GM12872 (cell line): ENCODE results near the gene PEPD.

Source experiments
- CTCF ChIP-seq: IDR thresholded peaks from 3 replicates; pipeline ENCODE4 v1.5.1; 2011; ENCODE audit warnings: low read depth, mild to moderate bottlenecking, low read length, moderate library complexity; ENCODE audit not compliant: insufficient read depth

PEPD gene

GRCh38 chr19:33401683-33402420, 119.7 kb downstream of the PEPD start:
- no peak for TF ChIP-seq CTCF

- no peak for TF ChIP-seq CTCF
Observed at GRCh38 chr19:33400856-33401682, 120.5 kb downstream of the PEPD start.

DNA sequence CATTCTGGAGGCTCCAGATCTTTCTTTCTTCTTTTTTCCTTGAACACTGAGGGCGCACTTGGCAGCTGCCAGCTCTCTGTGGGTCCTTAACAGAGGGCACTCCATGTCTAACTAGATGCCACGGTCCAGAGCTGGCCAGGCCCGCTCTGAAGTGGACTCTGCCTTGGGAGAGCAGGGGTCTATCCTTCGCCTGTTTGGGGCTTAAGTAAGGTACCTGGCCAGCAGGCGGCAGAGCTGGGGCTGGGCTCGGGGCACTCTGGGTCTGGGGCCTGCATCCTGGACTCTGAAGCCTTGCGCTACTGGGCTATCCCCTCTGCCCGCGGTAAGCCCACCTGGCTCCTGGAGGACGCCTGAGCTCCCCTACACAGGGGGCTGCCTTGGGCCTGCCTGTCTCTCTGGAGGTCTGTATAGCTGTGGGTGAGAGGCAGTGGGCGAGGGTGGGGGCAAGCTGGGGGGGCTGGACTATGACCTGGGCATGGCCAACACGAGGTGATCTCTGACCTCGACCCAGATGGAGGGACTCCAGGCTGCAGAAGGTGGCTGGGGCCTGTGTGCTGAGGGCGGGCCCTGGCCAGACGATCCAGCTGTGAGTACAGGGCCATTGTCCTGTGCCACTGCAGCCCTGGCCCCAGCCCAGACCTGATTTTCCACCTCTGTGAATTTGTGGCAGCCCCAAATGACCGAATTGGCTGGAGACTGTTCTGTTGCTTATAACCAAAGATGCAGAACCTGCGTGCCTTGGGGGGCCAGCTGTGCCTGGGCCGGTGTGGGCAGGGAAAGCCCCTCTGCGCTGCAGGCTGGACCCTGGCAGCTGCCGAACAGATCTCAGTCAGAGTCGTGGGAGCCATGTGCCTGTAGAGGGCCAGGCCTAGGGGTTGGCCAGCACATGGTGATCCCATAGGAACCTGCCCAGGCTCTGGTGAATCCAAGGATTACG, 121.6 kb downstream of the PEPD start:
- TF ChIP-seq CTCF, result no peak

- TF ChIP-seq CTCF, result no peak
Observed at GRCh38 chr19:33399081-33399744, 122.4 kb downstream of the PEPD start.

GRCh38 chr19:33398361-33399060, 123.1 kb downstream of the PEPD start:
- TF ChIP-seq CTCF, result no peak

DNA sequence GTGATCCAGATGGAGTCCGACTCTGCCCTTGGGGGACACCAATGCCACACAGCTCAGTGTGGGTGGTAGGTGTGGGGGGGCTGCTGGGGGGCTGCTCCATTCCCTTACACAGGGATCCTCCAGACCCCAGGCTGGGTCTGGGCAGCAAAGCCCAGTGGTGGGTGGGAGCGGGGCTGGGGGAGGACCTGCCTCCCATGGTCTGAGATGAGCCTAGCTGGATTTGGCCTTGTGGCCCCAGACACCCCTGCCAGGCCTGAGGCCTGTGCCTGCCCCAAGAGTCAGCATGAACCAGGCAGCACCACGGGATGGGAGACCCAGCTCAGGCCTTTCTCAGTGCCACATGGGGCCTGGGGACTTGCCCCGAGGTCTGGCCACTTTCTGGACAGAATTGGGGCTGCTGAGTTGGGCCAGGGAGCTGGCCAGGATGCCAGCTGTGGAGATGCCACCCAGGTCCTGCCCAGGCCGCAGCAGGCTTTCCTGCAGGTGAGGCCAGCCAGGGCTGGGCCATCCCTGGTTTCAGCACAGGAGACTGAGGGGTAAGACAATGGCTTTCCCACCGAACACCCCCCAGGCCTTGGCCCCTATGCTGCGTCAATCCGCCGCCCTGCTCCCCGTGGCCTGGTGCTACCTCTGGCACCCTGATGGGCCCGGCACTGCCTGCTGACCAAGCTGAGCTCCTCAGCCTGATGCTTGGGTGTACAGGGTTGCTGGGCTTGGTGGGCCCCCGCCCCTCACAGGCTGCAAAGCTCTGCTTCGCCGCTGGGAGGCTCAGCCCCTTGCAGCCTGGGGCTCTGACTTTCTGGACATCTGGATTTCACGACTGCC, 123.8 kb downstream of the PEPD start:
- no peak for TF ChIP-seq CTCF
